GM12875 (cell line): ENCODE data around the gene BEST3.

Source experiments
- H3K4me3 ChIP-seq: one replicate; pipeline ENCODE4 v1.5.1; 2011; ENCODE audit warnings: low read depth, low read length, control low read depth
- CTCF ChIP-seq: IDR thresholded peaks from 2 replicates; pipeline ENCODE4 v1.5.1; 2011; ENCODE audit warnings: low read depth, mild to moderate bottlenecking, control low read depth, inconsistent platforms, low read length, moderate library complexity, borderline replicate concordance; ENCODE audit not compliant: insufficient read depth

BEST3 gene

DNA sequence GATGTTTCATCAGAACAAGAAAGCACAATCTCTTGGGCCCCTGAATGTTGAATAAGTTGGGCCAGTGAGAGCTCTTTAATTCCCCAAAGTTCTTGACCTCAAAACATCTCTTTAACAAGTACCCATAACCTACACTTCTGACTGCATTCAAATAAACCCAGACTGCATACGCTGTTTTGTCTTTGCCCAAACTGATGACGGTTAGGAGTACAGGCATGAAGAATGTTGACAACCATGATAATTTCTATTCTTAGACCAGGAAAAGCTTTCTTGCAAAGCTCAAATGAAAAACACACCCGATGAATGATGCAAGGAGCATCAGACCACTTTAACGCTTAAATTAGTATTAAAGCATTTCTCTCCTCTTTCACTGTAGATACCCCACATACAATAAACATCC, 27.8 kb upstream of the BEST3 start:
- TF ChIP-seq CTCF, result no peak
- H3K4me3 ChIP-seq, result no peak overlapping the region

DNA sequence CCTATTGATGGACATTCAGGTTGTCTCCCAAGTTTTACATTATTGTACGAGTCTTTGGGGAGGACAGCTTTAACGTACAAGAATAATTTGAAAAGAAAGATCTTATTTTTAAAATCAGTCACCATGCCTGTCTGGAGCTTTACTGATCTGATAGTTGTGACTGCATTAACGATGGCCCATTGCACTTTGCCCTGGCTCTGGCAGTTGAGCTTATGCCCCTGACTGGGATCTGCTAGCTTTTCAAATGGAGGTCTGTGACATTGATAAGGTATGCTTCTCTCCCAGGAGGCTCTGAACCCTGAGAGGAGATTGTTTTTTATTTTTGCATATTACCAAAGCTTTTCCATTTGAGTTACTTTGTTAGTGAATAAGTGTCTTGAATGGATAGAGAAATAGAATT, 21.6 kb upstream of the BEST3 start:
- no peak for TF ChIP-seq CTCF
- no peak overlapping the region for H3K4me3 ChIP-seq

DNA sequence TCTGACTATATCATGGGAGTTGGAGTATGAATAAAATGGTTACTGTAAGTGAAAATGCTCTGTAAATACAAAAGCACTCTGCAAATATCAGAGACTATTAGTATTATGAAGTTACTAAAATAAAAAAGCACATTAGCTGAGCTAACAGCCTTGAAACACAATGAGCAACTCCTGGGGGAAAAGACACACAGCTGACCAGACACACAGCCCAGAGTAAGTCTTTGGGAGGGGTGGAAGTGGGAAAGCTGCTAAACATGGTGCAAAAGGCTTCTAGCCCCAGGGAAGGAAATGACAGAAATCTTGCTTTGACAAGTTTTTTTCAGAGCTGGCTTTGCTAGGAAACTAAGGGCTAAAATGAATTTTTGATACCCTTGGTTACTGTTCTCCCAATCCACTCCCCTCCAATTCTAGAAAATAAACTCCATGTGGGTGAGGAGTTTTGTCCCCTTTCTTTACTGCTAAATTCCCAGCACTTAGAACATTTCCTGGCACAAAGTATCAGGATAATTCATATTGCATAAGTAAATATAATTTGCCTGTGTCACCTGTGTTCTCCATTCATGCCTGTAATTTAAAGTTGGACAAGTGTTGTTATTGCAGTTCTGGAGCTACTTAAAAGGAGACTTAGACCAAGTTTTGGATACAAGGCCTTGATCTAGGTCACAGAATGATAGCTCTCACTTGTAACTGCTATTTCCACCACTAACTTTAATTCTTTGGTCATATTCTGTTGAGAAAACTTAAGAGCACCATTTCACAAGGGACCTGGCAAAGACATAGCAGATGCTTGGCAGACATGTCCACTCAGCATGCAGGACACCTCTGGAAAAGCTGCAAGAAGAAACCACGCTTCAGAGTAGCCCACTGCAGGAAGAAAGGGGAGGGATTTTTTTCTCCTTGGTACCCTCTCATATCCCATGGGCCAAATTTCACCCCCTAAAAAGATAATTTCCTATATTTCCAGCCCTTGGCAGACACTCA, 20.5 kb upstream of the BEST3 start:
- no peak overlapping the region for H3K4me3 ChIP-seq
- TF ChIP-seq CTCF, result no peak

- TF ChIP-seq CTCF, result no peak
- no peak overlapping the region for H3K4me3 ChIP-seq
Observed at GRCh38 chr12:69714542-69714941, 15.4 kb upstream of the BEST3 start.

GRCh38 chr12:69712826-69713225, 13.7 kb upstream of the BEST3 start:
- TF ChIP-seq CTCF, result no peak
- H3K4me3 ChIP-seq, result no peak overlapping the region

DNA sequence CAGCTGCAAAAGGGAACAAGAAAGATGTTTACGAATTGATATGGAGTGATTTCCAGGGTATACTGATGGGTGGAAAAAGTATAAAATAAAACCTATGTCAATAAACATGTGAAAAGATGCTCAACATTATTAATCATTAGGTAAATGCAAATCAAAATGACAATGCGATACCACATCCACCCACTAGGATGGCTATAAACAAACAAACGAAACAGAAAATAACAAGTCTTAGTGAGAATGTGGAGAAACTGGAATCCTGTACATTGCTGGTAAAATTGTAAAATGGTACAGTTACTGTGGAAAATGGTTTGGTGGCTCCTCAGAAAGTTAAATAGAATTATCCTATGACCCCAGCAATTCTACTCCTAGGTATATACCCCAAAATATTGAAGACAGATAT, 9.5 kb upstream of the BEST3 start:
- no peak for TF ChIP-seq CTCF
- H3K4me3 ChIP-seq, result no peak overlapping the region

DNA sequence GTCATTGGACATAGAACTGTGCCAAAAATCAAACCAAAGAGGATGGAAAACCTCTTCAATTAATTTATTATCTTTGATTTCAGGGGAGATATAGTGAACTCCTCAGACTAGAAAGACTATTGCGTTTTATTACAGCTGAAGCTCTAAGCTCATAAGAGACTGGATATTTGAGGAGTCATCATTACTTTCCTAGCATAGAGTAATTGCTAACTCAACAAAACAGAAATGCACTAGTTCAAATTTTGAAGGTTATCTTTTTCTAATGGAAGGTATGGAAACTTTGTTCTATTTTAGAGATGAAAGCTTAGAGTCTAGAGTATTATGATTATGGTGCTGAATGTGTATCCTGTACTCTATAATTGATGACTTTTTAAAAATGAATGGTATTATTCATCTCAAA, 5.3 kb upstream of the BEST3 start:
- no peak for TF ChIP-seq CTCF

More for the DNA sequence above, 5.3 kb upstream of the BEST3 start:
- no peak overlapping the region for H3K4me3 ChIP-seq
